Fibroblast of mammary gland (primary cell): Measurements from ENCODE around the gene LRRK1.

Experiments
- DNase-seq: peaks from one replicate; pipeline ENCODE4 v3.0.0-alpha.2; 2010; ENCODE audit warnings: low read depth
- H3K4me3 ChIP-seq: 2 replicates; pipeline ENCODE4 v1.5.1; 2011; ENCODE audit warnings: low read depth, mild to moderate bottlenecking, low read length, moderate library complexity; ENCODE audit not compliant: control insufficient read depth
- CTCF ChIP-seq: conservative IDR thresholded peaks from 2 replicates; pipeline ENCODE4 v1.5.1; 2011; ENCODE audit warnings: low read depth, low read length, inconsistent platforms; ENCODE audit not compliant: control insufficient read depth, insufficient read depth

The LRRK1 gene

GRCh38 chr15:100897221-100898151 lies 21.7 kb upstream of the LRRK1 start:
- TF ChIP-seq CTCF, result no peak
- no peak for DNase-seq
- H3K4me3 ChIP-seq, result no peak overlapping the region

GRCh38 chr15:100898152-100898490 lies 21.0 kb upstream of the LRRK1 start:
- TF ChIP-seq CTCF, result no peak
- no peak for DNase-seq
- H3K4me3 ChIP-seq, result no peak overlapping the region

GRCh38 chr15:100898661-100899462 lies 20.3 kb upstream of the LRRK1 start:
- DNase-seq, result no peak
- no peak for TF ChIP-seq CTCF
- H3K4me3 ChIP-seq, result no peak overlapping the region

- H3K4me3 ChIP-seq, result no peak overlapping the region
- DNase-seq, result no peak
- TF ChIP-seq CTCF, result no peak
Observed at GRCh38 chr15:100899601-100900000, 19.6 kb upstream of the LRRK1 start.

GRCh38 chr15:100900136-100900794 lies 18.9 kb upstream of the LRRK1 start:
- H3K4me3 ChIP-seq, result no peak overlapping the region
- no peak for DNase-seq
- TF ChIP-seq CTCF, result no peak

GRCh38 chr15:100900795-100901169 lies 18.4 kb upstream of the LRRK1 start:
- no peak for DNase-seq
- no peak overlapping the region for H3K4me3 ChIP-seq
- no peak for TF ChIP-seq CTCF
